ENCODE data around the gene GTF3C2.

GRCh38 chr2:27294928-27295327, 61.6 kb downstream of the GTF3C2 start:
- TF ChIP-seq YY1 (IDR thresholded peaks at IDR 0.05; ENCODE audit: low read depth) (no peak), FOXM1 (IDR thresholded peaks at IDR 0.05; ENCODE audit: borderline replicate concordance, low read depth) (no peak), REST (IDR thresholded peaks at IDR 0.05; ENCODE audit: low read depth) (no peak), EP300 (IDR thresholded peaks at IDR 0.05; ENCODE audit: borderline replicate concordance) (no peak), TCF12 (IDR thresholded peaks at IDR 0.05; ENCODE audit: low read depth) (no peak), RAD21 (IDR thresholded peaks at IDR 0.05; ENCODE audit: low read depth) (no peak), CREB1 (IDR thresholded peaks at IDR 0.05; ENCODE audit: low read depth) (no peak), EGR1 (IDR thresholded peaks at IDR 0.05) (no peak)

Data from Ishikawa (cell line).